ENCODE results near the gene INPP5E. TPM values are rescaled to one million over a fixed set of nuclear protein-coding genes. Genes with fewer than 3 reads are reported as not detected.

INPP5E gene
- total and polyA plus RNA-seq, 2 experiments from 2014 or later, result 5.8 to 13.4 TPM

- Histone ChIP-seq H3K4me3 (no peak overlapping the region), H3F3A (replicated peaks; ENCODE audit: low read depth) (0 out of 2 replicates have a peak, but pooled peaks cover 4% of the 10 kb centered on the region), H4K20me1 (replicated peaks; ENCODE audit: insufficient read depth) (peaks cover 4% of the 10 kb centered on the region; the same call in 1 of the 2 replicates), H3K36me3 (ENCODE audit: insufficient read depth) (peaks cover 9% of the 10 kb centered on the region; the same call in 1 of the 2 replicates), H2AFZ (no peak overlapping the region), H3K9me2 (ENCODE audit: insufficient read depth) (no peaks in the 10 kb centered on the region), H3K79me2 (replicated peaks; ENCODE audit: insufficient read depth) (no peaks in the 10 kb centered on the region), H3K4me1 (ENCODE audit: insufficient read depth) (no peaks in the 10 kb centered on the region), H3K4me2 (no peak overlapping the region), H3K27ac (ENCODE audit: low read depth) (no peak overlapping the region), H3K27me3 (ENCODE audit: insufficient read depth) (no peaks in the 10 kb centered on the region)
- peaks cover 4% of the 10 kb centered on the region for H3K27me3 Mint-ChIP-seq (ENCODE audit: insufficient read depth, low read depth, poor library complexity)
- no peak for DNase-seq (ENCODE audit: low spot score)
- TF ChIP-seq JUNB (IDR thresholded peaks at IDR 0.05; ENCODE audit: unreplicated experiment), result no peak
- no peak for TF ChIP-seq CTCF (conservative IDR thresholded peaks at IDR 0.05; ENCODE audit: low read depth in 2 of 2)
- TF ChIP-seq EZH2phosphoT487 (IDR thresholded peaks at IDR 0.05; ENCODE audit: unreplicated experiment), result no peak
- TF ChIP-seq POLR2AphosphoS5 (IDR thresholded peaks at IDR 0.05; ENCODE audit: low read depth), result no peak
- no peak for TF ChIP-seq REST (IDR thresholded peaks at IDR 0.05; ENCODE audit: unreplicated experiment)
- no peak for TF ChIP-seq STAT1 (IDR thresholded peaks at IDR 0.05; ENCODE audit: unreplicated experiment)
- no peak for TF ChIP-seq CREB1 (CRISPR knock-in tag; IDR thresholded peaks at IDR 0.05; ENCODE audit: low read depth)
- TF ChIP-seq NANOG (IDR thresholded peaks at IDR 0.05; ENCODE audit: borderline replicate concordance), result no peak
- TF ChIP-seq, protein P1, sequence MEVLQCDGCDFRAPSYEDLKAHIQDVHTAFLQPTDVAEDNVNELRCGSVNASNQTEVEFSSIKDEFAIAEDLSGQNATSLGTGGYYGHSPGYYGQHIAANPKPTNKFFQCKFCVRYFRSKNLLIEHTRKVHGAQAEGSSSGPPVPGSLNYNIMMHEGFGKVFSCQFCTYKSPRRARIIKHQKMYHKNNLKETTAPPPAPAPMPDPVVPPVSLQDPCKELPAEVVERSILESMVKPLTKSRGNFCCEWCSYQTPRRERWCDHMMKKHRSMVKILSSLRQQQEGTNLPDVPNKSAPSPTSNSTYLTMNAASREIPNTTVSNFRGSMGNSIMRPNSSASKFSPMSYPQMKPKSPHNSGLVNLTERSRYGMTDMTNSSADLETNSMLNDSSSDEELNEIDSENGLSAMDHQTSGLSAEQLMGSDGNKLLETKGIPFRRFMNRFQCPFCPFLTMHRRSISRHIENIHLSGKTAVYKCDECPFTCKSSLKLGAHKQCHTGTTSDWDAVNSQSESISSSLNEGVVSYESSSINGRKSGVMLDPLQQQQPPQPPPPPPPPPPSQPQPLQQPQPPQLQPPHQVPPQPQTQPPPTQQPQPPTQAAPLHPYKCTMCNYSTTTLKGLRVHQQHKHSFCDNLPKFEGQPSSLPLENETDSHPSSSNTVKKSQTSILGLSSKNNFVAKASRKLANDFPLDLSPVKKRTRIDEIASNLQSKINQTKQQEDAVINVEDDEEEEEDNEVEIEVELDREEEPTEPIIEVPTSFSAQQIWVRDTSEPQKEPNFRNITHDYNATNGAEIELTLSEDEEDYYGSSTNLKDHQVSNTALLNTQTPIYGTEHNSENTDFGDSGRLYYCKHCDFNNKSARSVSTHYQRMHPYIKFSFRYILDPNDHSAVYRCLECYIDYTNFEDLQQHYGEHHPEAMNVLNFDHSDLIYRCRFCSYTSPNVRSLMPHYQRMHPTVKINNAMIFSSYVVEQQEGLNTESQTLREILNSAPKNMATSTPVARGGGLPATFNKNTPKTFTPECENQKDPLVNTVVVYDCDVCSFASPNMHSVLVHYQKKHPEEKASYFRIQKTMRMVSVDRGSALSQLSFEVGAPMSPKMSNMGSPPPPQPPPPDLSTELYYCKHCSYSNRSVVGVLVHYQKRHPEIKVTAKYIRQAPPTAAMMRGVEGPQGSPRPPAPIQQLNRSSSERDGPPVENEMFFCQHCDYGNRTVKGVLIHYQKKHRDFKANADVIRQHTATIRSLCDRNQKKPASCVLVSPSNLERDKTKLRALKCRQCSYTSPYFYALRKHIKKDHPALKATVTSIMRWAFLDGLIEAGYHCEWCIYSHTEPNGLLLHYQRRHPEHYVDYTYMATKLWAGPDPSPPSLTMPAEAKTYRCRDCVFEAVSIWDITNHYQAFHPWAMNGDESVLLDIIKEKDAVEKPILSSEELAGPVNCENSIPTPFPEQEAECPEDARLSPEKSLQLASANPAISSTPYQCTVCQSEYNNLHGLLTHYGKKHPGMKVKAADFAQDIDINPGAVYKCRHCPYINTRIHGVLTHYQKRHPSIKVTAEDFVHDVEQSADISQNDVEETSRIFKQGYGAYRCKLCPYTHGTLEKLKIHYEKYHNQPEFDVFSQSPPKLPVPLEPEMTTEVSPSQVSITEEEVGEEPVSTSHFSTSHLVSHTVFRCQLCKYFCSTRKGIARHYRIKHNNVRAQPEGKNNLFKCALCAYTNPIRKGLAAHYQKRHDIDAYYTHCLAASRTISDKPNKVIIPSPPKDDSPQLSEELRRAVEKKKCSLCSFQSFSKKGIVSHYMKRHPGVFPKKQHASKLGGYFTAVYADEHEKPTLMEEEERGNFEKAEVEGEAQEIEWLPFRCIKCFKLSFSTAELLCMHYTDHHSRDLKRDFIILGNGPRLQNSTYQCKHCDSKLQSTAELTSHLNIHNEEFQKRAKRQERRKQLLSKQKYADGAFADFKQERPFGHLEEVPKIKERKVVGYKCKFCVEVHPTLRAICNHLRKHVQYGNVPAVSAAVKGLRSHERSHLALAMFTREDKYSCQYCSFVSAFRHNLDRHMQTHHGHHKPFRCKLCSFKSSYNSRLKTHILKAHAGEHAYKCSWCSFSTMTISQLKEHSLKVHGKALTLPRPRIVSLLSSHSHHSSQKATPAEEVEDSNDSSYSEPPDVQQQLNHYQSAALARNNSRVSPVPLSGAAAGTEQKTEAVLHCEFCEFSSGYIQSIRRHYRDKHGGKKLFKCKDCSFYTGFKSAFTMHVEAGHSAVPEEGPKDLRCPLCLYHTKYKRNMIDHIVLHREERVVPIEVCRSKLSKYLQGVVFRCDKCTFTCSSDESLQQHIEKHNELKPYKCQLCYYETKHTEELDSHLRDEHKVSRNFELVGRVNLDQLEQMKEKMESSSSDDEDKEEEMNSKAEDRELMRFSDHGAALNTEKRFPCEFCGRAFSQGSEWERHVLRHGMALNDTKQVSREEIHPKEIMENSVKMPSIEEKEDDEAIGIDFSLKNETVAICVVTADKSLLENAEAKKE (CRISPR knock-in tag; IDR thresholded peaks at IDR 0.05), result no peak
- H3K4me3 Mint-ChIP-seq, result no peak overlapping the region
- no peaks in the 10 kb centered on the region for H3K9me3 Mint-ChIP-seq
- H3K4me1 Mint-ChIP-seq, result no peaks in the 10 kb centered on the region
- H3K36me3 Mint-ChIP-seq (ENCODE audit: low read depth), result peaks cover 76% of the 10 kb centered on the region
- no peak overlapping the region for H3K27ac Mint-ChIP-seq
- ATAC-seq, result no peak
These were observed 17.9 kb downstream of the INPP5E start for GRCh38 chr9:136421791-136422190.
